Endometrial microvascular endothelial cells (primary cell): ENCODE results near the gene TMEM209. TPM values are rescaled to one million over a fixed set of nuclear protein-coding genes. Genes with fewer than 3 reads are reported as not detected.
"Not testable (repeated sequence)": the region's sequence is repeated elsewhere in the genome, so short reads cannot be mapped to it uniquely, and the experiment has no call there.

Experiments
- in situ Hi-C: cut with HindIII; loops from 2 replicates; pipeline ENCODE4 v1.10.0; 2017; ENCODE audit warnings: low sequenced_read_pairs, low pct_unique_long_range_greater_than_20kb; ENCODE audit errors: inconsistent ontology term
- total RNA-seq: library from RNA; depleted of rRNA; stranded (reverse); fragments of >200 nt; gene quantifications from one replicate; pipeline ENCODE4 v1.2.3, GENCODE V29; 2015; ENCODE audit errors: inconsistent ontology term

The TMEM209 gene
- total RNA-seq, 1 donor from 2014 or later = 11.1 TPM

DNA sequence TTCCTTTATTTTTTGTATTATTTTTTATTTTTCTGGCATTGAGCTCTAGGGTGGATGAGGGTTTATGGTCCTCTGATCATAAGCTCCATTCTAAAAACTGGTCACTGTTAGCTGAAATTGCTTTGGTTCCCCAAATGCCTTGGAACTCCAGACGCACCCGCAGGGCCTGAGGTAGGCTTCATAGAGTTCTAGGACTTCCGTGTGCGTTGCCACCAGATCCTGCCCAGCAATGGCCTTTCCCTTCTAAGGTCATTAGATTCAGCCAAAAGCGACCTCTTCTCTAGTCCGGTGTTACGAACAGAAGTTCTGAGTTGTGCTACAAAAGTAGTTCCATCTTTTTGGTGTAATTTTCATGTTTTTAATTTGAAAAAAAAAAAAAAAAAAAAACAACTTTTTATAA, 70.5 kb downstream of the TMEM209 start:
- in situ Hi-C loops = no loop called here

DNA sequence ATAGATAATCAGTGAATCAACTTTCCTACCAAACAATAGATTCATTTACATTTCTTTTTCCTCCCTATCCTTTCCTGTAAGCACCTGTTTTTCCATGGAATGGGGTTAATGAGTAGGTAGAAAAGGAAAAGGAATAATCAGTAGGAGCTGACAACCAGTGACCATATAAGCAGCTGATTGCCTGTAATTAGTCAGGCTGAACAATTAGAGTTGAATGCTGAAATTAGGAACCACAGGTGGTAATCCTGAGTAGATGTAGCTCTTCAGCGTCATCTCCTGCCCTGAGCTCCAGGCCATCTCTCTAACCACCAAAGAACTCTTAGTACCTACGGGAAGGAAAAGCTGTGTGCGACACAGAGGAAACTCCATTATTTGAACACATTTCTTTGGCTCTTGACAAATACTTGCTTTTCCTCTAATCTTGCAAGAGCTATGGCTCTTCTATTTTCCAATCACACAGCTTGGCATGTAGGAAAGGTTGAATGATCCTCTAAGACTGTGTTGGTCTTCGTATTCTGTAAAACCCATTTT, 71.0 kb downstream of the TMEM209 start:
- in situ Hi-C loops = no loop called here

DNA sequence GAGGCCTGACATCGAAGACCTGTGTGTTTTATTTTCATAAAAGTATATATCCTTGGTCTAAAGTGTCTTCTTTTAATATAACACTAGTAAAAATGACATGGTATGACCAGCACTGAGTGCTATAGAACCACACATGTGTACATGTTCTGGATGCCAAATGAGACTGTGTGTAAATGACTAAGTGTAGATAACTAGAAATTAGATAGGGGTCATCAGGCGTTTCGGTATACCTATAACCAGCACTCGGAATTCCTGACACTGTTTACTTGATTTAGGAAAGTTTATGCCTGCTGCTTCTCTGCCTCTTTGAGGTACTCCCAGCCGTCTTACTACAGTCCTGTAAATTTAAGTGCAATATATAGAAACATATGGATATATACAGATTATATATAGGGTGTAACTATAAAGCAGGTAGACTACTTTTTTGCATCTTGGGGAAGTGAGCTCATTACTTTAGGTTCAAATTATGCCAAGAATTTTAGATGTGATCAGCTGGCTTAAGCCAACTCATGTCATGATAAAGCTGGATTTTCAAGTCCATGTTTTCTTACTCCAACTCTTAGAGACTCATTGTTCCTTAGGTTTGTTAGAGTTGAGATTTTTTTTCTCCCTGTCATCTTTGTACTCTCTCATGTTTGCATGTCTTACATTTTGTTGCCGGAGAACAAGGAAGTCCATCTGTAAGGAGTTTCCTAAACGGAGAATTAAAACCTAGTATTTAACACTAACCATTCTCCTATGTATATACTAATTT, 72.0 kb downstream of the TMEM209 start:
- in situ Hi-C loops = no loop called here

DNA sequence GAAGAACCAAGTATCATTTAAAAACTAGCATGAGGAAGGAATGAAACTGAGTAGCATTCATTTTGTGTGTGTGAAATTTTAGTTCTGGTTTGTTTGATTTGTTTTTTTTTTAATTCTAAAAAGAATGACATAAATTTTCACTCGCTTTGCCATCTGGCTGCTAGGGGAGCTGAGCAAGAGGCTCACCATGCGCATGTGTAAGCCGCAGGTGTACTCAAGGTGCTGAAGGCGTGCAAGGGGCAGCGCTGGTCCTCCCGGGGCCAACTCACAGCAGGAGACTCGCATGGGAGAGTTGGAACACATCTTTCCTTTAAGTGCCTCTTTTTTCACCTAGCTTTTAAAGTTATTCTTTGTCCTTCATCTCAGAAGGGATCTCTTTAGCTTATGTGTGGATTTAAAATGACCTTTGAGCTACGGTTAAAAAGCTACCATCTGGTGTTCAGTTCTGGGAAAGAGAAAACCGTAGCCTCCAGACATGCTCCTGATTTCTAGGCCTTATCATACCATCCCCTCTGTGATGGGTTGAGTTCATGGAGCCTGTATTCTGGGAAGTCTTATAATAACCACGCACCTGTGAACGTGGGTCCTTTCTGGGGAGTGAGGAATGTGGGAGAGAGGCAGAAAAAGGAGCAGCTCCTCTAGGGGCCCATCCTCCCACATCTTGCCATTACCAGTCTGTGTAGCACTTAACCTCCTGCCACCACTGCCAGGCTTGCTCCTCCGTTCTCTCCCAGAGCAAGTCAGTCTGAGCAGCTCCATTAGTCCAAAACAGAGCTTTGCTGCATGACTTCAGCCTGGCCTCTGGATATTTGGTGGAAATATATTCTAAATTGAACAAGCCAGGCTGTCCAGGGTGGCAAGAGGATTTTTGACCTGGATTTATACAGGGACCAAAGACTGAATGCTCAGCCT, 73.0 kb downstream of the TMEM209 start:
- in situ Hi-C loops = no loop called here

DNA sequence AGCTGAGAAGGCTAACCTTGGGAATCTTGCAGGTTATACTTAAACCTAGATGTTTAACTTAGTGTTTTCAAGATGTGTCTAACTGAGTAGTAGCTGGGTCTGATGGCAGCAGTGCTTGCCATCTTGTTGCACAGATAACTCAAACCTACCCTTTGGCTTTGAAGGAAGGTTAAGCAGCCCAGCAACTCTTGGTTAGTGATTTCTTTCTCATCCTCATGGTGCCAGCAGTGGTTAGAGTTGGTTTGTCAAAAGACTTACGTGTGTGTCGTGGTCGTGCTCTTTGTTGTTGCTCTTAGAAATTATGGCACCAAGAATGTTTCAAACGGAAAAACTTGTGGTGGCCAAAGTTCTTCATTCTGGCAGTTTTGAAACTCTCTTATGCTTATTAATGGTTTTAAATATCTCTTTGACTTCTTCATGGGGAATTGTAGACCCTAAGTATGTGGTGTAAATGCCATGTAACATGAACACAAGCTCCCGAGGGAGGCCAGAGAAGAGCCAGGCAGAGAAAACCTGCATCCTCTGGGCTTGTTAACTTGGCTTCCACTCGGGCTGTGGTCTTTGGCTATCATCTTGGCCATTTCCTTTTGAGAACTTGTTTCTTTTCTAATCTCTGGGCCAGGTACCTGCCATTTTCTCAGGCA, 73.9 kb downstream of the TMEM209 start:
- in situ Hi-C loops = no loop called here

DNA sequence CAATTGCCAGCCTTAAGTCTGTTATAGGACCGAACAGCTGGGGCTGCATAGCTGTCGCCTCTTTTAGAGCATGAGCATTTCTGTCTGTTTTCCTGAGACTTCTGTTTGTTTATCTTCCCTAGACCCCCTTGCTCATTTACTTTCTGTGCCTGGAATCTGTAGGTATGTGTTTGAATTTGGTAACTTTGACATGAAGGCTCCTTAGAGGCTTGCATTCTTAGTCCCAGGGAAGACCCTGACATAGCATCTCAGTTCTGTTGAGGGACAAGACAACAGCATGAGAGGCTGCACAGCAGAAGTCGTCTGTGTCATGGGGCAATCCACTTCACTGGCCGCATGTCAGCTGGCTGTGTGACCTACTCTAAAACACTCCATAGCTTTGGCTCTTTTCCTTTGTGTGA, 76.2 kb downstream of the TMEM209 start:
- in situ Hi-C loops = no loop called here

DNA sequence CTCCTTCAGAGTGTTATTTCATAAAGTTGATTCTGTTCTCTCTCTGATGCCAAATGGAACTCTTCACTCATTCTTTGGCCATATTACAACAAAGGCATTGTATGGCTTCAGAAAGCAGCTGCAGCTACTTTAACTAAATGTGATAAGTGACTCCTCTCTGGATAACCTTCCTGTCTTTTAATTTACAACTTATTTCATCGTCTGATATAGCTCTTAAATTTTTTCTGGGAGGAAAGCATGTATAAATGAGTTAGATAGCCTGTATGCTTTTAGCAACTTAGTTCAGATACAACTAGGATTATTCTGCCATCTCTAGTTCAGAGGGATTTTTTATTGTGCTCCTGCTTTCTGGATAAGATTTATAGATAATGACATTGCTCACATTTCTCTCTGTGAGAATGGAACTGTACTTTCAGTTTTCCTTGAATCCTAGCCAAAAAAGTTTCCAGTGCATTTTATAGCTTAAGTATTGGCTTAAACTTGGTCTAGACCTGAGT, 77.3 kb downstream of the TMEM209 start:
- in situ Hi-C loops = no loop called here

DNA sequence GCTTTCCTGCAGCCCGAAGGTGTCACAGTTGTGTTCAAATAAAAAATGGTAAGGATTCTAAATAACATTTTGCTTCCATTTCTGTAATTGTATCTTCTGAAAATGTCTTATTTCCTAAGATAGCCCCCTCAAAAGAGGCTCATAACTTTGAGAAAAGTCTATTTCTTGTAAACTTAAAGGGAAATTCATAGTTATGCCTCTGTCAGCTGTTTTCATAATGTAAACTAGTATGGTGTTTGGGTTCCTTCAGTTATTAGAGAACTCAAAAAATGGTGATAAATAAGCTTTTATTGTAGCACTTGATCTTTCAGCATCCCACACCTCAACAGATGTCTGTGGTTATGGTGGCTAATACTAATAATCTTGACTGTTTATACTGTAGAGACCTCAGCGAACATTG, 77.8 kb downstream of the TMEM209 start:
- in situ Hi-C loops = no loop called here

DNA sequence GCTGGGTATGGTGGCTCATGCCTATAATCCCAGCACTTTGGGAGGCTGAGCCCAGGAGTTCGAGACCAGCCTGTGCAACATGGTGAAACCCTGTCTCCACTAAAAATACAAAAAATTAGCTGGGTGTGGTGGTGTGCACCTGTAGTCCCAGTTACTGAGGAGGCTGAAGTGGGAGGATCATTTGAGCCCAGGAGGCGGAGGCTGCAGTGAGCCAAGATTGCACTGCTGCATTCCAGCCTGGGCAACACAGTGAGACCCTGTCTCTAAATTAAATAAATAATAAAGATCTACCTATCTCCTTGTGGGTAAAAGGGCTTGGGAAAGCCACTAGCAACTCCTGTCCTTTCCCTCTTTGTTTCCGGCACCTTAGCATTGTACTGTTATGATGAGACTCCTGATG, 78.4 kb downstream of the TMEM209 start:
- in situ Hi-C loops = not testable (repeated sequence)

DNA sequence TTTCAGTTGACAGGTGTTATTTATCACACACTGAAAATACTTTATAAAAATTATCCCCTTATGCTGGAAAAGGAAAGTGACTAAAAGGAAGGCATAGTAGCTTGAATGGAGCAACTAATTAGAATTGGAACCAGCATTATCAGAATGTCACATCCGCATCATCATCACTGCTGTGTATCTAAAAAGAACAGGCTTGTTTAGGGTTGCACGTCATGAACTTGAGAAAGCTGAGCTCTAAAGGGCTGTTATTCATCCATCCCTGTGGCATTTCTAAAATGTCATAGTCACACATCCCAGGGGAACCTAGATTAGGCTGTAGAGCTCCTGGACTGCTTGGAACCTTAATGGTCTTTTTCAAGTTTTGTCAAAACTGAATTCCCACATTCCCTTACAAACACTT, 80.5 kb downstream of the TMEM209 start:
- in situ Hi-C loops = no loop called here

DNA sequence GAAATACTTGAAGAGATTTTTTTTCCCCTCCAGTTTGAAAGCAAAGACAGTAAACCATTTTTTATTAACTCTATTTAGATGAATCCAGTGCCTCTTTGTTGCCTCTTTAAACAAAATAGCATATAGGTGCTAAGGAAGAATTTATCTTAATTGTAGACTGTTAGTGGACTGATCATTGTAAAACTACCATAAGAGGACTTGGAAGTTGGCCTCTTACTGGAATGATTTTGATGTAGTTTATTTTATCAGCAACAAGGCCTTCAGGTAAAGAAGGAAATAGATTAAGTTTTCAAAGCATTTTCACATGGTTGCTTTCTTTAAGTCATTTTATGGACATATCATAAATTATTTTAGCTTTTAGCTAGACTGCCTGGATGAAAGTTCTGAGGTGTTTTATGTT, 81.7 kb downstream of the TMEM209 start:
- in situ Hi-C loops = no loop called here

DNA sequence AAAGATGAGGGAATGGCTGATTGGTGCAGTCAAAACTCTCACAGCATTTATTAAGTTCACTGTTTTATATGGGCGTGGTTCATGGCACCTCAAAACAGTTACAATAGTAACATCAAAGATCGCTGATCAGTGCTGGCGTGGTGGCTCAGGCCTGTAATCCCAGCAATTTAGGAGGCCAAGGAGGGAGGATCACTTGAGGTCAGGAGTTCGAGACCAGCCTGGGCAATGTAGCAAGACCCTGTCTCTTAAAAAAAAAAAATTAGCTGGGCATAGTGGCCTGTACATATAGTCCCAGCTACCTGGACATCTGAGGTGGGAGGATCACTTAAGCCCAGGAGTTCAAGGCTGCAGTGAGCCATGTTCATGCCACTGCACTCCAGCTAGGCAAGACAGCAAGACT, 86.4 kb downstream of the TMEM209 start:
- in situ Hi-C loops = no loop called here

DNA sequence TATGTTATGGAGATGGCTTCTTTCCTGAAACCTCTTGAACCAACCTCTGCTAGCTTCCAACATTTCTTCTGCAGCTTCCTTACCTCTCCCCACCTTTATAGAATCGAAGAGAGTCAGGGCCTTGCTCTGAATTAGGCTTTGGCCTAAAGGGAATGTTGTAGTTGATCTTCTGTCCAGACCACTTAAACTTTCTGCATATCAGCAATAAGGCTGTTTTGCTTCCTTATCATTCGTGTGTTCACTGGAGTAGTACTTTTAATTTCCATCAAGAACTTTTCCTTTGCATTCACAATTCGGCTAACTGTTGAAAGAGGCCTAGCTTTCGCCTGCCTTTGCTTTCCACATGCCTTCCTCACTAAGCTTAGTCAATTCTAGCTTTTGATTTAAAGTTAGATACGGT, 86.9 kb downstream of the TMEM209 start:
- in situ Hi-C loops = no loop called here

DNA sequence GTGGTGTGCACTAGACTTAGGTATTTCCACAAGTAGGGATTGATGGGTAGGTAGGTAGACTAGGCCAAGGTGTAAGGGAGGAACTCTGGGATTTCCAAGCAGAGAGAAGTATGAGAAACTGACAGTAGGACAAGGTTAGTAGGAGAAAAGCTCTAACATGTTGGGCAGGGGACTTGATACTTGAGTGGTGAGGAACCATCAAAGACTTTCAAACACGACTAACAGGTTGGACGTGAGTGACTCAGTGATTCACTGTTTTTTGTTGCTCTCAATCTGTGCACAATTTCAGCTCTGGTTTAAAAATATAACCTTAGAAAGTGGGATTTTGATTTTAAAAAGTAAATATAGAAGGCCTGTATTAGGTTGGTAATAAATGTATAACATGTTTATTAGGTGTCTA, 90.4 kb downstream of the TMEM209 start:
- in situ Hi-C loops = no loop called here

Other genes starting within 250 kb of the TMEM209 start
- gene ZC3HC1, start 154.0 kb downstream of the TMEM209 start, total RNA-seq = 25.2 TPM
- 18.3 TPM for gene KLHDC10, start 134.9 kb downstream of the TMEM209 start, total RNA-seq
- gene SSMEM1, start 2.5 kb upstream of the TMEM209 start, total RNA-seq = not detected
- gene CPA2, start 61.5 kb upstream of the TMEM209 start, total RNA-seq = not detected
- gene CPA4, start 87.8 kb upstream of the TMEM209 start, total RNA-seq = 0.28 TPM
- gene CPA5, start 139.4 kb upstream of the TMEM209 start, total RNA-seq = not detected
- gene CPA1, start 175.1 kb upstream of the TMEM209 start, total RNA-seq = not detected
- gene CEP41, start 235.6 kb upstream of the TMEM209 start, total RNA-seq = 13.7 TPM